Effector memory CD8-positive, alpha-beta T cell (primary cell): ENCODE results near the gene RECK.
A peak's percentile ranks its signal among the peaks of the same experiment; 100 is the strongest.

Source experiments
- ATAC-seq: fragments of 150-1000 bp; cut with Tn5 transposase; replicated peaks from 2 replicates; pipeline ENCODE4 v1.10.0; 2021; ENCODE audit warnings: mild to moderate bottlenecking, moderate library complexity
- DNase-seq, 3 experiments: peaks; one replicate each; pipeline ENCODE4 v3.0.0; 2021
- H3K27ac Mint-ChIP-seq, 2 donors: one replicate each; pipeline ENCODE4 v1.8.0; 2022; ENCODE audit warnings: mild to moderate bottlenecking in 2 of 2, mixed read lengths in 2 of 2, moderate library complexity in 2 of 2
- H3K27me3 Mint-ChIP-seq, 2 donors: one replicate each; pipeline ENCODE4 v1.8.0; 2022; ENCODE audit warnings: mixed read lengths in 2 of 2
- H3K36me3 Mint-ChIP-seq: one replicate; pipeline ENCODE4 v1.8.0; 2022; ENCODE audit warnings: mild to moderate bottlenecking, moderate library complexity, mixed read lengths; ENCODE audit not compliant: insufficient read depth
- H3K4me1 Mint-ChIP-seq, 2 donors: one replicate each; pipeline ENCODE4 v1.8.0; 2022; ENCODE audit warnings: low read depth in 2 of 2, mixed read lengths in 2 of 2
- H3K4me3 Mint-ChIP-seq, 2 donors: one replicate each; pipeline ENCODE4 v1.8.0; 2022; ENCODE audit warnings: mild to moderate bottlenecking in 2 of 2, mixed read lengths in 2 of 2, moderate library complexity in 2 of 2
- H3K9me3 Mint-ChIP-seq, 2 donors: one replicate each; pipeline ENCODE4 v1.8.0; 2022; ENCODE audit warnings: mixed read lengths in 2 of 2

The RECK gene

GRCh38 chr9:36166168-36166927, 129.6 kb downstream of the RECK start:
- H3K36me3 Mint-ChIP-seq = peaks cover 19% of the 10 kb centered on the region
- peak; percentile 83 to 86 (median 85) for DNase-seq
- H3K4me1 Mint-ChIP-seq = peaks cover 3 to 6% of the 10 kb centered on the region in 2 donors
- peaks cover 0 to 4% of the 10 kb centered on the region in 2 donors for H3K27me3 Mint-ChIP-seq
- H3K4me3 Mint-ChIP-seq = peak overlapping the region; percentile 81 to 82
- H3K9me3 Mint-ChIP-seq = no peaks in the 10 kb centered on the region
- peak overlapping the region; percentile 75 to 76 for H3K27ac Mint-ChIP-seq
- peak; percentile 97 for ATAC-seq

- ATAC-seq = no peak
- Mint-ChIP-seq H3K4me1 (peaks cover 3% of the 10 kb centered on the region in 2 donors), H3K4me3 (no peak within 1 kb of the TSS), H3K27ac (no peak within 1 kb of the TSS), H3K36me3 (peaks cover 15% of the 10 kb centered on the region), H3K27me3 (peaks cover 0 to 18% of the 10 kb centered on the region in 2 donors), H3K9me3 (no peaks in the 10 kb centered on the region)
- no peak for DNase-seq
These were observed 132.5 kb downstream of the RECK start, which contains the start of gene CCIN for GRCh38 chr9:36169166-36169565. Gene CCIN (plus strand): TSS chr9:36169388. CDS start chr9:36169503, 115 bp downstream.

- no peak overlapping the region for H3K4me3 Mint-ChIP-seq
- H3K27ac Mint-ChIP-seq = no peak overlapping the region
- H3K36me3 Mint-ChIP-seq = peaks cover 12% of the 10 kb centered on the region
- ATAC-seq (no peak), DNase-seq (no peak)
- H3K4me1 Mint-ChIP-seq = peaks cover 3% of the 10 kb centered on the region in 2 donors
- no peaks in the 10 kb centered on the region for H3K9me3 Mint-ChIP-seq
- peaks cover 0 to 18% of the 10 kb centered on the region in 2 donors for H3K27me3 Mint-ChIP-seq
These were observed 133.0 kb downstream of the RECK start for GRCh38 chr9:36169708-36170107.

GRCh38 chr9:36170531-36170930, 133.8 kb downstream of the RECK start:
- Mint-ChIP-seq H3K4me1 (peaks cover 0 to 3% of the 10 kb centered on the region in 2 donors), H3K27me3 (peaks cover 0 to 25% of the 10 kb centered on the region in 2 donors), H3K4me3 (no peak overlapping the region), H3K9me3 (no peaks in the 10 kb centered on the region), H3K36me3 (peaks cover 8% of the 10 kb centered on the region), H3K27ac (no peak overlapping the region)
- no peak for DNase-seq
- no peak for ATAC-seq

GRCh38 chr9:36173861-36174260, 137.1 kb downstream of the RECK start:
- Mint-ChIP-seq H3K36me3 (no peaks in the 10 kb centered on the region), H3K27me3 (peaks cover 0 to 25% of the 10 kb centered on the region in 2 donors), H3K4me3 (no peak overlapping the region), H3K9me3 (no peaks in the 10 kb centered on the region), H3K27ac (no peak overlapping the region), H3K4me1 (no peaks in the 10 kb centered on the region)
- DNase-seq = no peak
- no peak for ATAC-seq
